ENCODE results near the gene MAST4.

The MAST4 gene

GRCh38 chr5:67015541-67016191 is 419.5 kb downstream of the MAST4 start:
- DNase-seq (ENCODE audit: low read depth in 2 of 2): no peak

- DNase-seq (ENCODE audit: low read depth in 2 of 2): no peak
These were observed 423.1 kb downstream of the MAST4 start for GRCh38 chr5:67019065-67019845.

- DNase-seq (ENCODE audit: low read depth in 2 of 2): no peak
These were observed 424.0 kb downstream of the MAST4 start for GRCh38 chr5:67020096-67020615.

- DNase-seq (ENCODE audit: low read depth in 2 of 2): no peak
These were observed 424.8 kb downstream of the MAST4 start for GRCh38 chr5:67021031-67021430.

GRCh38 chr5:67021521-67021920 is 425.3 kb downstream of the MAST4 start:
- no peak for DNase-seq (ENCODE audit: low read depth in 2 of 2)

- DNase-seq (ENCODE audit: low read depth in 2 of 2): no peak
These were observed 425.8 kb downstream of the MAST4 start for GRCh38 chr5:67021962-67022361.

GRCh38 chr5:67025457-67025856 is 429.3 kb downstream of the MAST4 start:
- no peak for DNase-seq (ENCODE audit: low read depth in 2 of 2)

GRCh38 chr5:67026278-67026677 is 430.1 kb downstream of the MAST4 start:
- no peak for DNase-seq (ENCODE audit: low read depth in 2 of 2)

- DNase-seq (ENCODE audit: low read depth in 2 of 2): no peak
These were observed 431.0 kb downstream of the MAST4 start for GRCh38 chr5:67027171-67027570.

GRCh38 chr5:67028371-67028770 is 432.2 kb downstream of the MAST4 start:
- DNase-seq (ENCODE audit: low read depth in 2 of 2): no peak

GRCh38 chr5:67028941-67029340 is 432.7 kb downstream of the MAST4 start:
- no peak for DNase-seq (ENCODE audit: low read depth in 2 of 2)

GRCh38 chr5:67029481-67029880 is 433.3 kb downstream of the MAST4 start:
- no peak for DNase-seq (ENCODE audit: low read depth in 2 of 2)

GRCh38 chr5:67030289-67031056 is 434.3 kb downstream of the MAST4 start:
- no peak for DNase-seq (ENCODE audit: low read depth in 2 of 2)

GRCh38 chr5:67031057-67031443 is 434.9 kb downstream of the MAST4 start:
- no peak for DNase-seq (ENCODE audit: low read depth in 2 of 2)

GRCh38 chr5:67031692-67032091 is 435.5 kb downstream of the MAST4 start:
- no peak for DNase-seq (ENCODE audit: low read depth in 2 of 2)

- no peak for DNase-seq (ENCODE audit: low read depth in 2 of 2)
These were observed 436.9 kb downstream of the MAST4 start for GRCh38 chr5:67032921-67033664.

- DNase-seq (ENCODE audit: low read depth in 2 of 2): no peak
These were observed 437.9 kb downstream of the MAST4 start for GRCh38 chr5:67033880-67034651.

GRCh38 chr5:67035098-67035740 is 439.0 kb downstream of the MAST4 start:
- DNase-seq (ENCODE audit: low read depth in 2 of 2): no peak

- no peak for DNase-seq (ENCODE audit: low read depth in 2 of 2)
These were observed 441.0 kb downstream of the MAST4 start for GRCh38 chr5:67037171-67037570.

GRCh38 chr5:67038817-67039603 is 442.8 kb downstream of the MAST4 start:
- DNase-seq (ENCODE audit: low read depth in 2 of 2): no peak
